Ureter (tissue), 1 donor: Measurements from ENCODE around the gene ALK. TPM values are rescaled to one million over a fixed set of nuclear protein-coding genes. Genes with fewer than 3 reads are reported as not detected.

Source experiments
- DNase-seq: peaks from one replicate; pipeline ENCODE4 v3.0.0-alpha.2; 2020; ENCODE audit warnings: low spot score
- total RNA-seq: library from RNA; stranded (reverse); gene quantifications from one replicate; pipeline ENCODE4 v1.2.4, GENCODE V29; 2023
- donor health status: DM: yes; HTN: yes; CAD: no.

The ALK gene
- total RNA-seq, 1 donor from 2014 or later: 0.36 TPM

- no peak for DNase-seq
Observed at GRCh38 chr2:29405707-29406106, 515.7 kb downstream of the ALK start.

GRCh38 chr2:29405266-29405665 lies 516.1 kb downstream of the ALK start:
- DNase-seq: no peak

GRCh38 chr2:29401994-29402393 lies 519.4 kb downstream of the ALK start:
- no peak for DNase-seq

GRCh38 chr2:29400930-29401653 lies 520.3 kb downstream of the ALK start:
- DNase-seq: no peak

- DNase-seq: no peak
Observed at GRCh38 chr2:29398384-29399237, 522.8 kb downstream of the ALK start.

GRCh38 chr2:29397713-29398112 lies 523.7 kb downstream of the ALK start:
- DNase-seq: no peak

- DNase-seq: no peak
Observed at GRCh38 chr2:29397039-29397438, 524.3 kb downstream of the ALK start.

GRCh38 chr2:29394981-29395350 lies 526.4 kb downstream of the ALK start:
- DNase-seq: no peak

- no peak for DNase-seq
Observed at GRCh38 chr2:29394311-29394980, 526.9 kb downstream of the ALK start.

GRCh38 chr2:29393676-29394075 lies 527.7 kb downstream of the ALK start:
- DNase-seq: no peak

- no peak for DNase-seq
Observed at GRCh38 chr2:29392774-29393173, 528.6 kb downstream of the ALK start.

GRCh38 chr2:29390136-29390535 lies 531.2 kb downstream of the ALK start:
- no peak for DNase-seq

GRCh38 chr2:29389686-29390085 lies 531.7 kb downstream of the ALK start:
- DNase-seq: no peak

- DNase-seq: no peak
Observed at GRCh38 chr2:29388071-29388470, 533.3 kb downstream of the ALK start.

- no peak for DNase-seq
Observed at GRCh38 chr2:29382486-29382885, 538.9 kb downstream of the ALK start.

GRCh38 chr2:29377788-29378187 lies 543.6 kb downstream of the ALK start:
- no peak for DNase-seq

- no peak for DNase-seq
Observed at GRCh38 chr2:29376541-29376940, 544.8 kb downstream of the ALK start.

GRCh38 chr2:29375843-29376242 lies 545.5 kb downstream of the ALK start:
- DNase-seq: no peak

- DNase-seq: no peak
Observed at GRCh38 chr2:29374823-29375222, 546.6 kb downstream of the ALK start.

GRCh38 chr2:29373870-29374269 lies 547.5 kb downstream of the ALK start:
- no peak for DNase-seq

GRCh38 chr2:29372185-29372584 lies 549.2 kb downstream of the ALK start:
- no peak for DNase-seq

- DNase-seq: no peak
Observed at GRCh38 chr2:29370581-29371125, 550.7 kb downstream of the ALK start.
